ENCODE results near the gene MORF4L2.

The MORF4L2 gene

GRCh38 chrX:103716962-103717361 lies 30.5 kb upstream of the MORF4L2 start:
- no peaks in the 10 kb centered on the region for H3K36me3 ChIP-seq (ENCODE audit: control insufficient read depth, insufficient read depth, low read length)
- no peak overlapping the region for H3K9ac ChIP-seq (ENCODE audit: low read length)
- H3K27ac ChIP-seq (ENCODE audit: low read depth, low read length), result no peak overlapping the region
- H3K4me3 ChIP-seq (ENCODE audit: low read depth, low read length), result no peak overlapping the region
- no peaks in the 10 kb centered on the region for H3K9me3 ChIP-seq (ENCODE audit: control insufficient read depth, insufficient read depth, low read depth, low read length)
- H3K27me3 ChIP-seq (ENCODE audit: control insufficient read depth, insufficient read depth, low read length), result peaks cover 26% of the 10 kb centered on the region; the same call in 1 of the 2 replicates
- peaks cover 15% of the 10 kb centered on the region for H3K4me1 ChIP-seq (ENCODE audit: control insufficient read depth, insufficient read depth, low read length)

DNA sequence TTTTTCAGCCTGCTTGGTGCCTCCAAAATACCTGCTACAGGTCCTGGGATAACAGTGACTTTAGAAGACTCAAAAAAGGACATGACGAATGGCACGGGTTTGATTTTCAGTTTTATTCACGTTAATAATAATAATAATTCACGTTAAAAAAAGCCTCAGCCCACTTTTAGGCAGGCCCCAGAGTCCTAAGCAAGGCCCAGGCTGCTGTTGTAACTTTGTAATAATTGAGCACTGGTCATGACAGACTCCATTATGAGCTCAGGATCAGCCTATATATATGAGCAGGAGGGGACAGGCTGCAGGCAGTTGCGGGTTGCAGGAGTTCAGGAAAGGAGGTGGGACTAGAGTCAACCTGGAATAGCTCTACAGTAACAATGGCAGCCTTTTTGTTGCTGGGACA lies 24.1 kb upstream of the MORF4L2 start, which contains the start of gene TMEM31:
TSS of gene TMEM31 (plus strand) at position 301 of the 400 bp plus-strand sequence. CDS start 1,350 bp downstream, outside the sequence.
- no peak within 1 kb of the TSS for H3K9ac ChIP-seq (ENCODE audit: low read length)
- no peaks in the 10 kb centered on the region for H3K9me3 ChIP-seq (ENCODE audit: control insufficient read depth, insufficient read depth, low read depth, low read length)
- no peak within 1 kb of the TSS for H3K4me3 ChIP-seq (ENCODE audit: low read depth, low read length)
- peaks cover 10% of the 10 kb centered on the region for H3K4me1 ChIP-seq (ENCODE audit: control insufficient read depth, insufficient read depth, low read length)
- H3K36me3 ChIP-seq (ENCODE audit: control insufficient read depth, insufficient read depth, low read length), result no peaks in the 10 kb centered on the region; the same call in 1 of the 2 replicates
- no peak within 1 kb of the TSS for H3K27ac ChIP-seq (ENCODE audit: low read depth, low read length)
- H3K27me3 ChIP-seq (ENCODE audit: control insufficient read depth, insufficient read depth, low read length), result peaks cover 36% of the 10 kb centered on the region; the same call in 1 of the 2 replicates

DNA sequence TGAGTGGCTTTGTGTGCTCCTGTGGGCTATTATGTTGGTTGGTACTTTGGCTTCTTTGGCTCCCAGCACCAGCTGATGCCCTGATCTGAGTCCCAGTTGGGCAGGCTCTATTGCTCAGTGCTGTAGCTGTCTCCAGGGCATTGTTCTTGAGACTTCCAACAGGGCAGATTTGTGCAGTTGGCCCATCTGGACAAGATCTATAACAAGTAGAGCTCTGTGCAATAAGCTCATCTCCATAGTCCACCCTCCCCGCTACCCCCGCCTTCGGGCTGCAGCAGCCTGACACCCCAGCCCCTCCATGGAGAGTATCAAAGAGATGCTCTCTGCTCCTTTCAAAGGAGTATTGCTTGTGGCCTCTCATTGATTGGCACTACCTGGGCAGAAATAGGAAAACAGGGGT lies 18.4 kb upstream of the MORF4L2 start:
- Histone ChIP-seq H3K27ac (ENCODE audit: low read depth, low read length) (no peak overlapping the region), H3K27me3 (ENCODE audit: control insufficient read depth, insufficient read depth, low read length) (peaks cover 35% of the 10 kb centered on the region; the same call in 1 of the 2 replicates), H3K9me3 (ENCODE audit: control insufficient read depth, insufficient read depth, low read depth, low read length) (no peaks in the 10 kb centered on the region), H3K4me3 (ENCODE audit: low read depth, low read length) (no peak overlapping the region), H3K36me3 (ENCODE audit: control insufficient read depth, insufficient read depth, low read length) (no peaks in the 10 kb centered on the region; the same call in 1 of the 2 replicates), H3K9ac (ENCODE audit: low read length) (no peak overlapping the region), H3K4me1 (ENCODE audit: control insufficient read depth, insufficient read depth, low read length) (no peaks in the 10 kb centered on the region)

DNA sequence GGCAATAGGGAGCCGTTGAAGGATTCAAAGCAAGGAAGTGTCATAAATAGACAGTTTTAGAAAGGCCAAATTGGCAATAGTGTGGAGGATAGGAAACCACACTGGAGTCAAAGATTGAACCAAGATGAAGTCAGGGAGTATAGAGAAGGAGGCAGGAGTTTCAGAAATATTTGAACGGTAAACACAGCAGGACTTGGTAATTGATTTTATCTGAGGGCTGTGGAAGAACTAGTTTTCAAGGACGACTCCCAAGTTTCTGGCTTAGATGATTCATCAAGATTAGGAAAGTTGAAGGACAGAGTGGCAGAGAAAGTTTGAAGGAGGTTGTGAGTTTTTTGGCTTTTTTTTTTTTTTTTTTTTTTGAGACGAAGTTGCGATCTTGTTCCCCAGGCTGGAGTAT lies 12.7 kb upstream of the MORF4L2 start:
- peaks cover 23% of the 10 kb centered on the region for H3K4me1 ChIP-seq (ENCODE audit: control insufficient read depth, insufficient read depth, low read length)
- no peak overlapping the region for H3K4me3 ChIP-seq (ENCODE audit: low read depth, low read length)
- H3K27ac ChIP-seq (ENCODE audit: low read depth, low read length), result no peak overlapping the region
- H3K9ac ChIP-seq (ENCODE audit: low read length), result no peak overlapping the region
- peaks cover 12% of the 10 kb centered on the region; the same call in 1 of the 2 replicates for H3K27me3 ChIP-seq (ENCODE audit: control insufficient read depth, insufficient read depth, low read length)
- H3K36me3 ChIP-seq (ENCODE audit: control insufficient read depth, insufficient read depth, low read length), result no peaks in the 10 kb centered on the region
- H3K9me3 ChIP-seq (ENCODE audit: control insufficient read depth, insufficient read depth, low read depth, low read length), result no peaks in the 10 kb centered on the region

DNA sequence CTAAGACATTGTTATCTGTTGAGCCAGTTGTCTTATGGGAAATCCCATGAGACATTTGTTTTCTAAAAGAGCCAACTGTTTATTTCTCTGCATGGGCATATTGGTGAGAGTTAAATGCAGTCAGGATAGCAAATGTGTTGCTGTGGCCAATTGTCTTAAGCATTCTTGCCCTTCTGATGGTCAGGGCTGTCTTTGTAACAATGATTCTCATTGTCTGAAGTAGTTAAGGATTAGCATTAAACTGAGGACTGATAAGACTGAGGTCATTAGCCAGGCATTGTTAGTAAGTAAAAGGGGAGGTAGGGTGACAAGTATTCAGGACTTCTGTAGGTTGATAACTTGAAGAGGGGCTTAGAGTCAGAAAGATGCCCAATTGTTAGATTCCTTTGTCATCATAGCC lies 11.2 kb upstream of the MORF4L2 start:
- Histone ChIP-seq H3K36me3 (ENCODE audit: control insufficient read depth, insufficient read depth, low read length) (no peaks in the 10 kb centered on the region), H3K4me1 (ENCODE audit: control insufficient read depth, insufficient read depth, low read length) (peaks cover 23% of the 10 kb centered on the region), H3K27ac (ENCODE audit: low read depth, low read length) (no peak overlapping the region), H3K27me3 (ENCODE audit: control insufficient read depth, insufficient read depth, low read length) (peaks cover 5% of the 10 kb centered on the region; the same call in 1 of the 2 replicates), H3K9ac (ENCODE audit: low read length) (no peak overlapping the region), H3K4me3 (ENCODE audit: low read depth, low read length) (peak overlapping the region; percentile 20; the same call in 1 of the 2 replicates), H3K9me3 (ENCODE audit: control insufficient read depth, insufficient read depth, low read depth, low read length) (no peaks in the 10 kb centered on the region)

DNA sequence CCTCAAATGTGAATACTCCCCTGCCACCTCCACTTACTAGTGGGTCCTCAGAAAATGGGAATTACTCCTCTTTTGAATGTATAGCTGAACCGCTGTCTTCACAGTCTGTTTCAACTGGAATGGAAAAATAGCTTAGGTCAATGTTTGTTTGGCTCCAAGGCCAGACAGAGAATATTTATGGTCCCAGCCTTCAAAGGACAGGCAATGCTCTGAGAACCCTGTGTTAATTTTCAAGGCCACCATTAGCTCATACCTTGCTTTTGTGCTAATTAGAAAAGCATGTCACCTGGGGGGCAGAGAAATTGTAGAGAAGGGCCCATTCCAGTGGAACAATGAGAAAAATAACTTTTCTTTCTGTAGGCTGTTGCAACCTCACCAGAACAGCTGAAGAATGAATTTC lies 4.6 kb upstream of the MORF4L2 start:
- Histone ChIP-seq H3K36me3 (ENCODE audit: control insufficient read depth, insufficient read depth, low read length) (peaks cover 9% of the 10 kb centered on the region; the same call in 1 of the 2 replicates), H3K4me3 (ENCODE audit: low read depth, low read length) (no peak overlapping the region), H3K27ac (ENCODE audit: low read depth, low read length) (no peak overlapping the region), H3K27me3 (ENCODE audit: control insufficient read depth, insufficient read depth, low read length) (peaks cover under 1% of the 10 kb centered on the region; the same call in 1 of the 2 replicates), H3K9ac (ENCODE audit: low read length) (no peak overlapping the region), H3K4me1 (ENCODE audit: control insufficient read depth, insufficient read depth, low read length) (peaks cover 8% of the 10 kb centered on the region), H3K9me3 (ENCODE audit: control insufficient read depth, insufficient read depth, low read depth, low read length) (no peaks in the 10 kb centered on the region)

DNA sequence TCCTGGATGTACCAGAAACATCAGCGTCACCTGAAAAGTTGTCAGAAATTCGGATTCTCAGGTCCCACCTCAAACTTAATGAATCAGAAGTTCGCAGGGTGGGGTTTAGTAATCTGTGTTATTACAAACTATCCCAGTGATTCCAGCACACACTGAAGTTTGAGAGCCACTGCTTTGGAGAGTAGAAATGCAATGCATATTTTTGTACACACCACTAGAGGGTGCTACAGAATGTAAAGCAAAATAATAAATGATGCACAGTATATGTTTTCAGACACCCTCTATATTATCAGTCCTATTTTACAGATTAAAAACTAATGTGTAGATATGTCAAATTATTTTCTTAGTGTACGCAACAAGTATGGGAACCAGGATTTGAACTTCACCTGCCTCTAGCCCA lies 2.4 kb upstream of the MORF4L2 start:
- Histone ChIP-seq H3K9me3 (ENCODE audit: control insufficient read depth, insufficient read depth, low read depth, low read length) (no peaks in the 10 kb centered on the region), H3K4me1 (ENCODE audit: control insufficient read depth, insufficient read depth, low read length) (peaks cover 8% of the 10 kb centered on the region), H3K27me3 (ENCODE audit: control insufficient read depth, insufficient read depth, low read length) (no peaks in the 10 kb centered on the region; the same call in 1 of the 2 replicates), H3K27ac (ENCODE audit: low read depth, low read length) (no peak overlapping the region), H3K36me3 (ENCODE audit: control insufficient read depth, insufficient read depth, low read length) (peaks cover 22% of the 10 kb centered on the region), H3K4me3 (ENCODE audit: low read depth, low read length) (no peak overlapping the region), H3K9ac (ENCODE audit: low read length) (no peak overlapping the region)

DNA sequence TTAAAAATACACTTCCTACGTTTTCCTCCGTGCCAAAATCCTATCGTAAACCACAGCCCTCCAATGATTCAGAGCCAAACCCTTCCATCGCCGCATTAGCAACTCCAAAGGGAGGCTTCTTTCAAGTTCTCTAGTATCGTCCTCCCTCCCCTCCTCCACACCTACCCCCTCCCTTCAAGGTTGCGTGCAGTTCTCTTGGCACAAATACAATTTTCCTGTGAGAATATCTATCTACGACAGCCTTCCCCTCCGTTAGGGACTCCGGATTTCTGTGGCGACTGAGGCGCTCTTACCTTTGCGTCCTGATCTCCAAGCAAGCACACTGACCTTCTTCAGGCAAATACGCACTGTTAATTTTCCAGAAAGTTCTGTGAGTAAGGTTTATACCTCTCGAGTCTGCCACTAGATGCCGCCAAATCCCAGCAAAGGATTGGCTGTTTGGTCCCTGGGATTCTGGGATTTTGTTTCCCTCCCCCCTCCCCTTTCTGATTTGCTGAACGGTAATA lies 1.2 kb upstream of the MORF4L2 start:
- Histone ChIP-seq H3K9me3 (ENCODE audit: control insufficient read depth, insufficient read depth, low read depth, low read length) (no peaks in the 10 kb centered on the region), H3K9ac (ENCODE audit: low read length) (peak overlapping the region; percentile 99), H3K4me1 (ENCODE audit: control insufficient read depth, insufficient read depth, low read length) (peaks cover 8% of the 10 kb centered on the region), H3K27ac (ENCODE audit: low read depth, low read length) (peak overlapping the region; percentile 91), H3K36me3 (ENCODE audit: control insufficient read depth, insufficient read depth, low read length) (peaks cover 33% of the 10 kb centered on the region), H3K27me3 (ENCODE audit: control insufficient read depth, insufficient read depth, low read length) (no peaks in the 10 kb centered on the region; the same call in 1 of the 2 replicates), H3K4me3 (ENCODE audit: low read depth, low read length) (peak overlapping the region; percentile 94)

GRCh38 chrX:103687073-103687695 lies 685 bp upstream of the MORF4L2 start:
- Histone ChIP-seq H3K9me3 (ENCODE audit: control insufficient read depth, insufficient read depth, low read depth, low read length) (no peaks in the 10 kb centered on the region), H3K4me1 (ENCODE audit: control insufficient read depth, insufficient read depth, low read length) (peaks cover 8% of the 10 kb centered on the region), H3K4me3 (ENCODE audit: low read depth, low read length) (peak overlapping the region; percentile 94), H3K9ac (ENCODE audit: low read length) (peak overlapping the region; percentile 99), H3K36me3 (ENCODE audit: control insufficient read depth, insufficient read depth, low read length) (peaks cover 39% of the 10 kb centered on the region), H3K27me3 (ENCODE audit: control insufficient read depth, insufficient read depth, low read length) (no peaks in the 10 kb centered on the region; the same call in 1 of the 2 replicates), H3K27ac (ENCODE audit: low read depth, low read length) (peak overlapping the region; percentile 91)

DNA sequence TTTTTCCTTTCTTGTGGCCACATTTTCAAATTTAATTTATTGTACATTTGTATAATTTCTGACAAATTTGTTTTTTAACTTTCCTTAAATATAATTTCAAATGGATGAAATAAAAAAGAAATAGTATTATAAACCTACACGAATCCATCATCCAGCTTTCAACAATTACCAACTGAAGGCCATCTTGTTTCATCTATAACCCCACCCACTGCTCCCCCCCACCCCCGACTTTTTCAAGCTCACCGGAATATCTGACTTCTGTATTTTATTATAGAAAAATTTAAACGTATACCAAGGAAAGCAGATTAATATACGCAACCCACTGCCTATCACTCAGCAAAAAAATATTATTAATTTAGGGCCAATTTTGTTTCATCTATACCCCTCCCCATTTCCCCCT lies 1.1 kb downstream of the MORF4L2 start:
- Histone ChIP-seq H3K9me3 (ENCODE audit: control insufficient read depth, insufficient read depth, low read depth, low read length) (no peaks in the 10 kb centered on the region), H3K27me3 (ENCODE audit: control insufficient read depth, insufficient read depth, low read length) (no peaks in the 10 kb centered on the region; the same call in 1 of the 2 replicates), H3K4me1 (ENCODE audit: control insufficient read depth, insufficient read depth, low read length) (peaks cover 8% of the 10 kb centered on the region), H3K4me3 (ENCODE audit: low read depth, low read length) (peak overlapping the region; percentile 94), H3K9ac (ENCODE audit: low read length) (peak overlapping the region; percentile 94), H3K27ac (ENCODE audit: low read depth, low read length) (peak overlapping the region; percentile 86), H3K36me3 (ENCODE audit: control insufficient read depth, insufficient read depth, low read length) (peaks cover 51% of the 10 kb centered on the region)

DNA sequence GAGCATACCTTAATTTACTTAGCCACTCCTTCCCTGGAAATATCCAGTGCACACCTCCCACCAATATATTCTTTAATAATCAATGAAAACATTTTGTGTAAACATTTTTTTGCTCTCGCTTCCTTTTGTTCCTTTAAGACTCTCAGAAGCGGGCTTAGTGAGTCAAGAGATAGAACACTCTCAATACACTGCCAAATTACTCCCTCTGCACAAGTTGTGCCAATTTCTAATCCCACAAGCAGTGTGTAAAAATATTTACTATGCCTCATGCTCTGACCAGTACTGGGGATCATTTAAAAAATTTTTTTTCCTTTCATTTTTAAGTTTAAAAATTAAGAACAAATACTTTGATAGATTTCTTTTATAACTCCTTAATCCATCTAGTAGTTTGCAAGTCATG lies 5.1 kb downstream of the MORF4L2 start:
- Histone ChIP-seq H3K36me3 (ENCODE audit: control insufficient read depth, insufficient read depth, low read length) (peaks cover 86% of the 10 kb centered on the region), H3K9ac (ENCODE audit: low read length) (no peak overlapping the region), H3K27me3 (ENCODE audit: control insufficient read depth, insufficient read depth, low read length) (no peaks in the 10 kb centered on the region; the same call in 1 of the 2 replicates), H3K4me1 (ENCODE audit: control insufficient read depth, insufficient read depth, low read length) (no peaks in the 10 kb centered on the region), H3K4me3 (ENCODE audit: low read depth, low read length) (no peak overlapping the region), H3K27ac (ENCODE audit: low read depth, low read length) (no peak overlapping the region), H3K9me3 (ENCODE audit: control insufficient read depth, insufficient read depth, low read depth, low read length) (no peaks in the 10 kb centered on the region)

All from HUES6 (cell line).